GM12872 (cell line): ENCODE measurements around the gene RNASE11.

ENCODE experiments used
- TF ChIP-seq, protein P1 (sequence below): IDR thresholded peaks from 3 replicates; pipeline ENCODE4 v1.5.1; 2011; ENCODE audit warnings: low read depth, mild to moderate bottlenecking, low read length, moderate library complexity; ENCODE audit not compliant: insufficient read depth

RNASE11 gene

DNA sequence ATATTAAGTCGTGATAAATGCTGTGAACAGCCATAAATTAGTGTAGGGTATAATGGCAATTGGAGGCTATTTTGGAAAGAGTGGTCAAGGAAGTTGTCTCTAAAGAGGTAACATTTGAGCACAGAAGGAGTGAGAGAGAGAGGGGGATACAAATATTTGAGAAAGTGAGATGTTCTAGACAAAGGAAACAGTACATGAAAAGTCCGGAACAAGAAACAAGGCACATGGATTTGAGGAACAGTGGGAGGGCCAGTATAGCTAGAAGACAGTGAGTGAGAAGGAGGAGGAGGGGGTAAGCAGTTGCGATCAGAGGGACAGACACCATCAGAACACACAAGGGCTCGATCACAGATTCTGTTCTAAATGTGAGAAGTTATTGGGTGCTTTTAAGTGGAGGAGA lies 23.5 kb upstream of the RNASE11 start:
- TF ChIP-seq, protein P1, sequence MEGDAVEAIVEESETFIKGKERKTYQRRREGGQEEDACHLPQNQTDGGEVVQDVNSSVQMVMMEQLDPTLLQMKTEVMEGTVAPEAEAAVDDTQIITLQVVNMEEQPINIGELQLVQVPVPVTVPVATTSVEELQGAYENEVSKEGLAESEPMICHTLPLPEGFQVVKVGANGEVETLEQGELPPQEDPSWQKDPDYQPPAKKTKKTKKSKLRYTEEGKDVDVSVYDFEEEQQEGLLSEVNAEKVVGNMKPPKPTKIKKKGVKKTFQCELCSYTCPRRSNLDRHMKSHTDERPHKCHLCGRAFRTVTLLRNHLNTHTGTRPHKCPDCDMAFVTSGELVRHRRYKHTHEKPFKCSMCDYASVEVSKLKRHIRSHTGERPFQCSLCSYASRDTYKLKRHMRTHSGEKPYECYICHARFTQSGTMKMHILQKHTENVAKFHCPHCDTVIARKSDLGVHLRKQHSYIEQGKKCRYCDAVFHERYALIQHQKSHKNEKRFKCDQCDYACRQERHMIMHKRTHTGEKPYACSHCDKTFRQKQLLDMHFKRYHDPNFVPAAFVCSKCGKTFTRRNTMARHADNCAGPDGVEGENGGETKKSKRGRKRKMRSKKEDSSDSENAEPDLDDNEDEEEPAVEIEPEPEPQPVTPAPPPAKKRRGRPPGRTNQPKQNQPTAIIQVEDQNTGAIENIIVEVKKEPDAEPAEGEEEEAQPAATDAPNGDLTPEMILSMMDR = no peak

DNA sequence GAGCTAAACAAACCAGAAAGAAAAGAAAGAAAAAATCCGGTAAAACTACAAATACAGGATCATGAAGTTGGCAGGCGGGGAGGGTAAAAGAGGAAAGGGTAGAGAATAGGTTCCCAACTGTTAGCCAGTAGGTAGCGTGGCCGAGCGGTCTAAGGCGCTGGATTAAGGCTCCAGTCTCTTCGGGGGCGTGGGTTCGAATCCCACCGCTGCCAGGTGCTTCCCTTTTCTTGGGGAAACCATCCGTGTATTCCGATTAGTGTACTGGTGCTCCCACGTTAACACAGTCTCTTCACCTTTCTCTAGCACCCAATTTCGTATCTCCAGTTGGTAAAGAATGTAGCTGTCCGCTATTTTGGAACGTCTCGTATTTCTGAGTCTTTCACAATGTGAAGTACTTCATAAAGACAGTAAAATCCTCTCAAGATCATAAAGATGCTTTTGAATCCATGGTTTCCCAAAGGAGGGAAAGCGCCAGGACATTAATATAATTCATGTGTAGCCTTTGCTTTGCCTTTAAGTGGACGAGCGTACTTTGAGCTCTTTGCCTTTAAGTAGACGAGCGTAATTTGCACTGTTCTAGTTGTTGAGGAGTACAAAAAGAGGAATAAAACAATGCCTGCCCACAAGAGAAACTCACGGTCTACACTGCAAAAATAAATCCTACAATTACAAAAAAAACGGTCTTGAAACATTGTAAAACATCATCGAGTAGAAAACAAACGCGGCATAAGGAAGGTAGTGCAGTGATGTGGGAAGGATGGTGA lies 22.4 kb upstream of the RNASE11 start:
- TF ChIP-seq, protein P1 = no peak

DNA sequence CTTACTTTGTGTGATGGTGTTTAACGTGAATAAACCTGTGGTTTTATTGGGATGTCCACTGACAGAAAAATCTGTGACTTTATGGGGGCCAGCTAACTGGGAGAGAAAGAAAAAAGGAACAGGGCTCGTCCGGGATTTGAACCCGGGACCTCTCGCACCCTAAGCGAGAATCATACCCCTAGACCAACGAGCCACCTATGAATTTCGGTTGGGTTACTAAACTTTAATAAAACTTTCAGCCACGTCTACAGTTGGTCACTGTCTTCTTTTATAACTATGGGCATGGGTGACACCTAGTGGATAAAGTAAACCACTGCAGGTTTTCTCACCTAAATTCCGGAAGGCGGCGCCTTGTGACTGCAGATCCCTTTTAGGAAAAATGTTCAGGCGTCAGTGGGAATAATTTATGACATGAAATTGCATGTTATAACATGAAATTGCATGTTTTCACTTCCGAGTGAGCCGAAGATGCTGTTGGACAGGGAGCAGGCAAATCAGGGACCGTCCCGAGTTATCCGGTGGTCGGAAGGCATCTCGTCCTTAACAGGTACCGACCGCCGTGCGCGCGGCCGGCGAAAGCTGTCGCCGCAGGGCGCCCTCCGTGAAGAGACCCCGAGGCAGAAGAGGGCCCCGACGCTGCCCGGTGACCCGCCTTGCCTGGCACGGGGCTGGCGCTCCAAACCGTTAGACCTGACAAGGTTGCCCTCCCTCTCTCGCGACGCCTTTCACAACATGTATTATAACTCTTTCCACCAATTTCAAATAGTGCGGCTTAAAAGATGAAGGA lies 21.6 kb upstream of the RNASE11 start:
- TF ChIP-seq, protein P1 = peak; percentile 82

DNA sequence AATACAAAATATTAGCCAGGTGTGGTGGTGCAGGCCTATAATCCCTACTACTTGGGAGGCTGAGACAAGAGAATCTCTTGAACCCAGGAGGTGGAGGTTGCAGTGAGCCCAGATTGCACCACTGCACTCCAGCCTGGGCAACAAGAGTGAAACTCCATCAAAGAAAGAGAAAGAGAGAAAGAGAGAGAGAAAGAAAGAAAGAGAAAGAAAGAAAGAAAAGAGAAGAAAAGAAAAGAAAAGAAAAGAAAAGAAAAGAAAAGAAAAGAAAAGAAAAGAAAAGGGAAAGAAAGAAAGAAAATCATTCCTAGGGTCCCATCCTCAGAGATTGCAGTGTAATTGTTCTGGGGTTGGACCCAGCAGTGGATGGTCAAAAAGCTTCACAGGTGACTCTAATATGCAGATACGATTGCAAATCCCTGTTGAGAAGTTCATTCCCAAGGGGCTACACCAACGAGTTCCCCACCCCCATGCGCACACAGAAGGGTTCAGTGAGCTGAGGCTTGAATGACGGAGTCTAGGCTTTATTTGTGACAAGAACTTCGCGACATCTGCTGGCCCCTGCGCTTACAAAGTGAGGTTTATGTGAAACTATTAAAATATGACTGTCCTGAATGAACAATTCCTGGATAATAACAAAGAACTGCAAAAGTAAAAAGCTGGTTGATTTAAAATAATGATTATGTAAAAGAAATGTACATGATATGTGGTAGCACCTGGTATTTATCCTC lies 20.7 kb upstream of the RNASE11 start:
- TF ChIP-seq, protein P1 = no peak

DNA sequence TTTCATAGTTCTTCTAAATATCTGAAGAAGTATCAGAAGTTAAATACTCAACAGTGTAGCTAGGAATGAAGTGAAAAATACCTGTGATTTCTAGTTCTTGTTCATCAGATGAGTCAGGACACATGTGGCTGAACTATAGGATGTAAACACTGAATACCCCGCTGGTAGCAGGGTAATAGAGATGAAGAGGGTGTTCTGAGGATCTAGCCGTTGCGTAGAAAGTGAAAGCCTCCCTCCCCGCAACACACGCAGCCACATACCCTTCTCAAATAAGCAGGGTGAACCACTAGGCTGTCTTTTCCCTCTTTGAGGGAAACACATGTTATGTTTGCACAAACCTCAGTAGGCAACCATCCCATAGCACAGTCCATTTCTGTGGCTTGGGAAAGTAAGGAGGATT lies 19.8 kb upstream of the RNASE11 start:
- TF ChIP-seq, protein P1 = no peak

DNA sequence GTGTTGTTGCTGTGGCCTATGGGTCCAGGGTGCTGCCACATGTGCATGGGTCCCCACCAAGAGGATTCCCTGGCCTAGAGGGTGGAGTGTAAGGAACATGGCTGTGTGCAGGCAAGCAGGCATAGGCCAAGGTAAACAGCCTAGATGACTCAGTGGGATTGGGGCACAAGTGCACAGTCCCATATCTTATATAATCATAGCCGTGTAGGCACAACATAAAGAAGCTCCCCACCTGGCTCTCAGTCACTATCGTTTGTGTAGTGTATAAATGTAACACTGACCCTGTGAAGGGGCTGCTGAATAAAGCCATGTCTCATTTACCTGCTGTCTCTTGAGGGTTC lies 19.1 kb upstream of the RNASE11 start:
- TF ChIP-seq, protein P1 = no peak
